Choroid plexus epithelial cell (primary cell): ENCODE data around the gene CYTH4.

ENCODE experiments used
- DNase-seq: peaks from one replicate; pipeline ENCODE4 v3.0.0-alpha.2; 2010; ENCODE audit warnings: low read depth
- H3K4me3 ChIP-seq: 2 replicates; pipeline ENCODE4 v1.5.1; 2011; ENCODE audit warnings: low read depth, mild to moderate bottlenecking, control low read depth, low read length, moderate library complexity
- CTCF ChIP-seq: conservative IDR thresholded peaks from 2 replicates; pipeline ENCODE4 v1.5.1; 2011; ENCODE audit warnings: low read depth, mild to moderate bottlenecking, control low read depth, inconsistent platforms, low read length, moderate library complexity

CYTH4 gene

DNA sequence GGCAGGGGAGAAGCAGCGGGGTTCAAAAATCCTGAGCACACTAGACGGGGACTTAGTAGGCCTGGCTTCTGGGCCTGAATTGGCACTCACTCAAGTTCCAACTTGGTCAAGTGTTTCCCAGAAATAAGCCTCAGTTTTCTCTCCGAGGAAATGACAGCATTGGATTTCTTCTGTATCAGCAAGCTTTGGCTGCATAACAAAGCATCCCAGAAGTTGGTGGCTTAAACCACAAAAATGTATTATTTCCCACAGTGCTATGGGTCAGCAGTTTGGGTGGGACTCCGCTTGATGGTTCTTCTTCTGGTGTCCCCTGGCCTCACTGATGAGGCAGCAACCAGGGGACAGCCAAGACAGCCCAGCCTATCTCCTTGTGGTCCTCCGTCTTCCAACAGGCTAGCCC, 1.6 kb upstream of the CYTH4 start:
- H3K4me3 ChIP-seq: no peak overlapping the region
- no peak for DNase-seq
- no peak for TF ChIP-seq CTCF

GRCh38 chr22:37281195-37281594, 1.1 kb upstream of the CYTH4 start:
- DNase-seq: no peak
- H3K4me3 ChIP-seq: no peak overlapping the region
- TF ChIP-seq CTCF: no peak

DNA sequence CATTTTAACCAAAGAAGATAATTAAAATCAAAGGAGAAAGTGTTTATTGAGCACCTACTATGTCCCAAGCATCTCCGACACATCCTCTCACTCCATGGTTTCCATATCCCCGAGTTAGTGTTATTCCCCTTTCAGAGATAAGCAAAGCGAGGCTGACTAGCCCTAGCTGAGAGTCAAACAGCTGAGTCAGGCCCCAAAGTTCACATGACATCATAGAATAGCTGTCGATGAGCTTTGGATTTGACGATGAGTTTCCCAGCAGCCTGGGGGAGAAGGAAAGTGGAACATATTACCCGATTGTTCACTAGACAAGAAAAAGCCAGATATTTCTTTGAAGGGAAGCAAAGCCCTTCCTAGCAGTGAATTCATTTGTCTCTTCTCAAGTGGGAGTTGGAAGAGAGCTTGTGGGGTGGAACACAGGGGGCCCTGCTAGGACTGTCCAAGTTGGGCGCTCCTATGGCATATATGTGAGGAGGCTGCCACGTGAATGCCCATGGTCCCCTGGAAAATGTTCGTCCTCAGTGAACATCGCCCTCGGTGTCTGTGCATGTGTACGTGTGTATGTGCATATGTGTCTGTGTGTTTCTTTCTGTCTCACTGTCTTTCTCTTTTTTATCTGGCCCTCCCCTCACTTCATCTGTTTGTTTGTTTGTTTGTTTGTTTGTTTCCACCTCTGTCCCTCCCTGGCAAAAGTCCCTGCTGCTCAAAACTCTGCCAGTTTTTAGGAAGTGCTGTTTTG, 493 bp upstream of the CYTH4 start:
- DNase-seq: no peak
- H3K4me3 ChIP-seq: no peak overlapping the region
- no peak for TF ChIP-seq CTCF

- no peak overlapping the region for H3K4me3 ChIP-seq
- DNase-seq: no peak
- peak; percentile 69 for TF ChIP-seq CTCF
Measured at GRCh38 chr22:37283393-37283937, 1.2 kb downstream of the CYTH4 start.

DNA sequence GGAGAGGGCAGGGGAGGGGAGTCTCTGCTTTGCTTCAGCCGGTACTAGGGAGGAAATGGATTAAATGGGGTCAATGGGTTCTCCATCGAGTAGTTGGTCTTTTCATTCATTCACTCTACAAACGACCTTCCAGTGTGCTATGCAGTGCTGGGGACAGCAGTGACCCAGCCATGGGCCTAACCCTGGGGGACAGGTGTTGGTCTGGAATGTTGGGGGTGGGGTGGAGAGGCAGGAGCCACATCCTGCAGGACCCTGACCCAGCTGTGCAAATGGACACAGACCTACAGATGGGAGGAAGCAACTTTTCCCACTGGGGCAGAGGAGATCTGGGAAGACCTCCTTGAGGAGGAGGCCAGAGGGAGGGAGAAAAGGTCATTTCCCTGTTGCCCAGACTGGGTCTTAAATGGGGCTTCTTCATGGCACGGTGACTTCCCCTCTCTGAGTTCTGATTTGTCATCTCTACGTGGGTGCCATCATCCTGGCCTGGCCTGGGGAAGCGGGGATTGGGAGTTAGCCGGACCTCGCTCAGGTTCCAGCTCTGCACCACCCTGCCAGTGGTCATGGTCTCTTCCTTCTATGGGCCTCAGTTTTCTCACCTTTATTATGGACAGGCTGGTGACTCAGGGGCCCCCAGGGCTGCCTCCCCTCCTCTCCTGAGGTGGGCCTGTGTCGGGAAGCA, 2.0 kb downstream of the CYTH4 start:
- H3K4me3 ChIP-seq: no peak overlapping the region
- DNase-seq: no peak
- TF ChIP-seq CTCF: no peak

- no peak overlapping the region for H3K4me3 ChIP-seq
- no peak for TF ChIP-seq CTCF
- no peak for DNase-seq
Measured at GRCh38 chr22:37284805-37285355, 2.6 kb downstream of the CYTH4 start.
